Measurements from ENCODE around the gene OR9Q1.

OR9Q1 gene

DNA sequence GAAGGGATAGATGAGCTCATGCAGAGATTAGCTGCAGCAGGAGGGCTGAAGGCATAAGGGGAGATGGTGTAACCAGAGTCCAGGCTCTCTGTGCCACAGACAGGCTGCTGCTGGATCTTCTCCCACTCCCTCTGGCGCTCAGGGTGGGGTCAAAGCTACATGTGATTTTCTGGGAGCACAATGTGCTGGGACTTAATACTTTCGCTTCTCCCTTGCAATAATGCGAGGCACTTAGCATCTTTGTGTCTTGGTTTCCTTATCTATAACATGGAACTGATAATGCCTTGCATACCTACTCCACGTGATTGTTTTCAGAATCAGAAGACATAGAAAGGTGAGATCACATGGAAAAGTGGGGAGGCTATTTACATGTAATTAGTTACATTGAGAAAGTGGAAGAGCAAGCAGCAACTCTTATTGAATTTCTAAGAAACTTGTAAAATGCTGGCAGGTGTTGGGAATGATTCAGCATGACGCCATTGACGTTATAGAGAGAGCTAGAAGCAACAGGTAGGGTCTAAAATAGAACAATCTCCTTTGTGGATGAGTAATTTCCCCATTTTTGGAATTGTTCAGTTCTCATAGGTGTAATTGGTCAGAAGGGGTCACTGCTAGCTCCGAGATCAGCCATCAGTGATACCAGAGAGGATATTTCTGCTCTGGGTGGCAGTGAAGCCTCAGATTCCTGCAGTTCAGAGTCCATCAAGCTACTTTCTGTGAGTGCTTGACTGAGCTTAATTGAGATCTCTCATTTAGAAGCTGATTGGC is 109.8 kb downstream of the OR9Q1 start:
- ChIA-PET POLR2A (no interaction called here), CTCF (no interaction called here)
- Histone ChIP-seq H3K4me3 (ENCODE audit: control insufficient read depth in 1 of 7, extremely low read depth in 1 of 7, insufficient read depth in 4 of 7, low read depth in 2 of 7, low read length in 6 of 7) (no peak overlapping the region), H3K9me3 (ENCODE audit: control extremely low read depth in 1 of 5, control insufficient read depth in 4 of 5, insufficient read depth in 2 of 5, low read depth in 1 of 5, low read length in 4 of 5) (no peaks in the 10 kb centered on the region), H3K27me3 (replicated peaks in 2 of 5; ENCODE audit: control insufficient read depth in 4 of 5, insufficient read depth in 5 of 5, low read length in 4 of 5) (no peaks in the 10 kb centered on the region), H3K36me3 (ENCODE audit: control insufficient read depth in 4 of 4, insufficient read depth in 4 of 4, low read length in 3 of 4) (no peaks in the 10 kb centered on the region), H3K4me1 (ENCODE audit: control extremely low read depth in 1 of 4, control insufficient read depth in 4 of 4, insufficient read depth in 4 of 4, low read length in 3 of 4) (no peaks in the 10 kb centered on the region), H3K27ac (ENCODE audit: insufficient read depth in 1 of 2, low read depth in 1 of 2, low read length in 2 of 2, poor library complexity in 1 of 2, severe bottlenecking in 2 of 2) (no peak overlapping the region)
- DNase-seq: no peak
- 77% methylated on average over 6 of the region's 7 CpGs for WGBS (ENCODE audit: insufficient coverage)

DNA sequence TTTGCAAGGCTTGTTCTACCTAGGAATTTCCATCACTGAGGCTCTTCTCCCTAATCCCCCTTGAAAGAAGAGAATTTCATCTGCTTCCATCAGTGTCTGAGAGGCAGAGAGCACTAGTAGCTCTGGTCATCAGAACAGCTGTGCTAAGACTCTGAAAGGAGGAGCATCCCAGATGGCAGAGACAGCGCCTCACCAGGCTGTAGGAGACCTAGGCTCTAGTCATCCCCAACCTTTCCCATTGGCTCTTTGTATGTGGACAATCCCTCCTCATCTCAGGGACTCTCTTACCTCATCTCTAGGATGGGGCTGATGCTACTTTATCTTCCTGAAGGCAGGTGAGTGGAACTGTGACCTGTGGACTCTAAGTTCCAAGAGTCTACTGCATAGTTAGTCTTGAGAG is 110.5 kb downstream of the OR9Q1 start:
- no peak overlapping the region for H3K27ac ChIP-seq (ENCODE audit: insufficient read depth in 1 of 2, low read depth in 1 of 2, low read length in 2 of 2, poor library complexity in 1 of 2, severe bottlenecking in 2 of 2)
- H3K9me3 ChIP-seq (ENCODE audit: control extremely low read depth in 1 of 5, control insufficient read depth in 4 of 5, insufficient read depth in 2 of 5, low read depth in 1 of 5, low read length in 4 of 5): no peaks in the 10 kb centered on the region
- no peak overlapping the region for H3K4me3 ChIP-seq (ENCODE audit: control insufficient read depth in 1 of 7, extremely low read depth in 1 of 7, insufficient read depth in 4 of 7, low read depth in 2 of 7, low read length in 6 of 7)
- no peaks in the 10 kb centered on the region for H3K36me3 ChIP-seq (ENCODE audit: control insufficient read depth in 4 of 4, insufficient read depth in 4 of 4, low read length in 3 of 4)
- no peaks in the 10 kb centered on the region for H3K4me1 ChIP-seq (ENCODE audit: control extremely low read depth in 1 of 4, control insufficient read depth in 4 of 4, insufficient read depth in 4 of 4, low read length in 3 of 4)
- ChIA-PET CTCF (no interaction called here), POLR2A (no interaction called here)
- no peak for DNase-seq
- WGBS (ENCODE audit: insufficient coverage): 86% methylated on average over 1 of the region's 1 CpG
- H3K27me3 ChIP-seq (replicated peaks in 2 of 5; ENCODE audit: control insufficient read depth in 4 of 5, insufficient read depth in 5 of 5, low read length in 4 of 5): no peaks in the 10 kb centered on the region

DNA sequence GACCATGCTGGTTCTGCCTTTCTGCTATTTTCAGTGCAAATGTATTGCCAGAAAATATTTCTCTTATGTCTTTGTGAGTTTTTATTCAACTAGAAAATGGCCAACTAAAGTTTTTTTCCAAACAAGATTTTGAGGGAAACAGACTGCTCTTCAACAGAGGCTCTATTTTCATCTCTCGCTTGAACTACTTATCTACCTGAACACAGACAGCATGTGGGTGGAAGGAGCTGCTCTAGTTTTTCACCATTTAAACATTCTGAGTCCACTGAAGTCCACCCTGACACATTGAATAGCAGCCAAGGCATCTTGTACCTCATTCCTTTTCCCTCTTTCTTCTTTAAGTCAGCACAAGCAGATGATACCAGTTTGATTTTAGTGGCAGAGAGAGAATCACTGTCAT is 111.5 kb downstream of the OR9Q1 start:
- WGBS (ENCODE audit: insufficient coverage): 100% methylated on average over 1 of the region's 1 CpG
- Histone ChIP-seq H3K27me3 (replicated peaks in 2 of 5; ENCODE audit: control insufficient read depth in 4 of 5, insufficient read depth in 5 of 5, low read length in 4 of 5) (no peaks in the 10 kb centered on the region), H3K4me3 (ENCODE audit: control insufficient read depth in 1 of 7, extremely low read depth in 1 of 7, insufficient read depth in 4 of 7, low read depth in 2 of 7, low read length in 6 of 7) (no peak overlapping the region), H3K36me3 (ENCODE audit: control insufficient read depth in 4 of 4, insufficient read depth in 4 of 4, low read length in 3 of 4) (no peaks in the 10 kb centered on the region), H3K9me3 (ENCODE audit: control extremely low read depth in 1 of 5, control insufficient read depth in 4 of 5, insufficient read depth in 2 of 5, low read depth in 1 of 5, low read length in 4 of 5) (no peaks in the 10 kb centered on the region), H3K27ac (ENCODE audit: insufficient read depth in 1 of 2, low read depth in 1 of 2, low read length in 2 of 2, poor library complexity in 1 of 2, severe bottlenecking in 2 of 2) (no peak overlapping the region), H3K4me1 (ENCODE audit: control extremely low read depth in 1 of 4, control insufficient read depth in 4 of 4, insufficient read depth in 4 of 4, low read length in 3 of 4) (no peaks in the 10 kb centered on the region)
- ChIA-PET POLR2A (no interaction called here), CTCF (no interaction called here)
- DNase-seq: no peak

DNA sequence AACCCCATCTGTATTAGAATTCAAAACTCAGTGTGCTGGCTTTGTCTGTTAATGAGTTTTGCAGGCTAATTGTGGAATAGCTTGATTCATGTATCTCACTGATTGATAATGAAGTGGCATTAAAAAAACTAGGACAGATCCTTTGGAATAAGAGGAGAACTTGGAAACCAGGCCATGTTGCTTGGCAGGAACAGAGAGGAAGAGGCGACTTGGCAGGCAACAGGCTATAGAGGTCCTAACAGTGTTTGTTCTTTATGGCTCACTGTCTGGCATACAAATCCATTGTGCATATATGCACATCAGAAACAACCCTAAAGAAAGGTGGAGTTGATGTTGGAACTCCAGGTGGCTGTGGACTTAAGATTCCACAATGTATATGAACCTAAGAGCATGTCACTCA is 119.1 kb downstream of the OR9Q1 start:
- Histone ChIP-seq H3K27ac (ENCODE audit: insufficient read depth in 1 of 2, low read depth in 1 of 2, low read length in 2 of 2, poor library complexity in 1 of 2, severe bottlenecking in 2 of 2) (no peak overlapping the region), H3K4me3 (ENCODE audit: control insufficient read depth in 1 of 7, extremely low read depth in 1 of 7, insufficient read depth in 4 of 7, low read depth in 2 of 7, low read length in 6 of 7) (no peak overlapping the region), H3K27me3 (replicated peaks in 2 of 5; ENCODE audit: control insufficient read depth in 4 of 5, insufficient read depth in 5 of 5, low read length in 4 of 5) (no peaks in the 10 kb centered on the region), H3K36me3 (ENCODE audit: control insufficient read depth in 4 of 4, insufficient read depth in 4 of 4, low read length in 3 of 4) (no peaks in the 10 kb centered on the region), H3K4me1 (ENCODE audit: control extremely low read depth in 1 of 4, control insufficient read depth in 4 of 4, insufficient read depth in 4 of 4, low read length in 3 of 4) (no peaks in the 10 kb centered on the region), H3K9me3 (ENCODE audit: control extremely low read depth in 1 of 5, control insufficient read depth in 4 of 5, insufficient read depth in 2 of 5, low read depth in 1 of 5, low read length in 4 of 5) (no peaks in the 10 kb centered on the region)
- no CpG with 5 or more reads among the region's 1 CpG for WGBS (ENCODE audit: insufficient coverage)
- ChIA-PET POLR2A (no interaction called here), CTCF (no interaction called here)
- DNase-seq: no peak

DNA sequence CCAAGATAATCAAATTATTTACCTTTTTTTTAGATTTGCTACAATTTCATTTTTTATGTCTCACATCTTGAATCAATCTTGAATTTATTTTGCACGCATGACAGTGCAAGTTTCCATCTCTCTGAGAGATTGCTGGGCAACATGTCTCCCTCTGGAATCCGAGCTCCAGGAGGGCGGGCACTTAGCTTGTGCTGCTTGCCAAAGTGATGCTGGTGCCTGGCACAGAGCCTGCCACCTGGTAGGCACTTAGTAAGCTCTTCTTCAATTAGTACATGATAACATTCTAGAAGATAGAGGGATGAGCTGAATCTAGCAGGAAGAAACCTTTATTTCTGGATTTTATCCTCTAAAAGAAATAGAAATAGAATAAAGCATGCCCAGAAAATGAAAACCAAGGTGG is 129.1 kb downstream of the OR9Q1 start:
- WGBS (ENCODE audit: insufficient coverage): 100% methylated on average over 3 of the region's 3 CpGs
- ChIA-PET CTCF (no interaction called here), POLR2A (no interaction called here)
- no peak overlapping the region for H3K4me3 ChIP-seq (ENCODE audit: control insufficient read depth in 1 of 7, extremely low read depth in 1 of 7, insufficient read depth in 4 of 7, low read depth in 2 of 7, low read length in 6 of 7)
- no peaks in the 10 kb centered on the region for H3K9me3 ChIP-seq (ENCODE audit: control extremely low read depth in 1 of 5, control insufficient read depth in 4 of 5, insufficient read depth in 2 of 5, low read depth in 1 of 5, low read length in 4 of 5)
- H3K4me1 ChIP-seq (ENCODE audit: control extremely low read depth in 1 of 4, control insufficient read depth in 4 of 4, insufficient read depth in 4 of 4, low read length in 3 of 4): no peaks in the 10 kb centered on the region
- H3K27ac ChIP-seq (ENCODE audit: insufficient read depth in 1 of 2, low read depth in 1 of 2, low read length in 2 of 2, poor library complexity in 1 of 2, severe bottlenecking in 2 of 2): no peak overlapping the region
- no peak for DNase-seq
- H3K27me3 ChIP-seq (replicated peaks in 2 of 5; ENCODE audit: control insufficient read depth in 4 of 5, insufficient read depth in 5 of 5, low read length in 4 of 5): no peaks in the 10 kb centered on the region
- no peaks in the 10 kb centered on the region for H3K36me3 ChIP-seq (ENCODE audit: control insufficient read depth in 4 of 4, insufficient read depth in 4 of 4, low read length in 3 of 4)

DNA sequence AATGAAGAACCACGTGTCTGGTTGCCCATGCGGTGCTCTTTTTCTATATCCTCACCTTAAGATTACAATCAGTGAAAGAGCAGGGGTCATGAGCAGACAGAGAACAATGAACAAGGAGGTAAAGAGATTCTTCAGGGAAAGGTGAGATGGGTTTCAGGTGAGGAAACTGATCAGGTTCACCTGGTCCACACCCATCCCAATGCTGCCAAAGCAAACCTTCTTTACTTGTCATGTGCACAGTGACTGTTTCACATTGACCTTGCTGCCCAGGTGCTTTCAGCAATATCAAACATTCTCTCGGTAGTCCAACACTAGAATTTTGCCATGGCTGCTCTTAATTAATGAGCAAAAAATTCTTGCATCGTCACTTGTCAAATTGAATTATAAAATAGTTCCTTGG is 140.7 kb downstream of the OR9Q1 start:
- H3K36me3 ChIP-seq (ENCODE audit: control insufficient read depth in 4 of 4, insufficient read depth in 4 of 4, low read length in 3 of 4): no peaks in the 10 kb centered on the region
- H3K9me3 ChIP-seq (ENCODE audit: control extremely low read depth in 1 of 5, control insufficient read depth in 4 of 5, insufficient read depth in 2 of 5, low read depth in 1 of 5, low read length in 4 of 5): no peaks in the 10 kb centered on the region
- 97% methylated on average over 2 of the region's 4 CpGs for WGBS (ENCODE audit: insufficient coverage)
- no peaks in the 10 kb centered on the region for H3K4me1 ChIP-seq (ENCODE audit: control extremely low read depth in 1 of 4, control insufficient read depth in 4 of 4, insufficient read depth in 4 of 4, low read length in 3 of 4)
- ChIA-PET CTCF (no interaction called here), POLR2A (interaction anchor here (0.7 kb wide), 1 partner anchor 341 kb away, joined by 3 read pairs; no protein-coding TSS in a partner anchor)
- H3K27me3 ChIP-seq (replicated peaks in 2 of 5; ENCODE audit: control insufficient read depth in 4 of 5, insufficient read depth in 5 of 5, low read length in 4 of 5): peaks cover 0 to 1% (median 0%) of the 10 kb centered on the region in 5 experiments
- DNase-seq: no peak
- no peak overlapping the region for H3K4me3 ChIP-seq (ENCODE audit: control insufficient read depth in 1 of 7, extremely low read depth in 1 of 7, insufficient read depth in 4 of 7, low read depth in 2 of 7, low read length in 6 of 7)
- no peak overlapping the region for H3K27ac ChIP-seq (ENCODE audit: insufficient read depth in 1 of 2, low read depth in 1 of 2, low read length in 2 of 2, poor library complexity in 1 of 2, severe bottlenecking in 2 of 2)

DNA sequence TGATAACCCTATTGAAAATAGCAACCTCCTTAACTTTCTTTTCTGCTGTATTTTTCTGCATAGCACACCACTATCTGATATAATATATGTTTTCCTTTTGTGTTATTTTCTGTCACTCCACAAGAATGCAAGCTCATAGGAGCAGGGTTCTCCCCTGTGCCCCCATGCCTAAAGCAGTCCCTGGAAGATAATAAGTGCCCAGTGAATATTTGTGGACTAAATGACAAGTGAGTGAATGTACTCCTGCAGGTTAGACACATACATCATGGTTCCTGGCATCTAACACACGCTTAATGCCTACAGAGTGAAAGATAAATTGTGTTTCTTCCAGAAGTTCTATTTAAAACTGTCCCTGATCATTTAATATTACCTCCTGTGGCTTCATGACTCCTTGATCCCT is 141.3 kb downstream of the OR9Q1 start:
- Histone ChIP-seq H3K27ac (ENCODE audit: insufficient read depth in 1 of 2, low read depth in 1 of 2, low read length in 2 of 2, poor library complexity in 1 of 2, severe bottlenecking in 2 of 2) (no peak overlapping the region), H3K9me3 (ENCODE audit: control extremely low read depth in 1 of 5, control insufficient read depth in 4 of 5, insufficient read depth in 2 of 5, low read depth in 1 of 5, low read length in 4 of 5) (no peaks in the 10 kb centered on the region), H3K36me3 (ENCODE audit: control insufficient read depth in 4 of 4, insufficient read depth in 4 of 4, low read length in 3 of 4) (no peaks in the 10 kb centered on the region), H3K4me1 (ENCODE audit: control extremely low read depth in 1 of 4, control insufficient read depth in 4 of 4, insufficient read depth in 4 of 4, low read length in 3 of 4) (no peaks in the 10 kb centered on the region), H3K4me3 (ENCODE audit: control insufficient read depth in 1 of 7, extremely low read depth in 1 of 7, insufficient read depth in 4 of 7, low read depth in 2 of 7, low read length in 6 of 7) (no peak overlapping the region), H3K27me3 (replicated peaks in 2 of 5; ENCODE audit: control insufficient read depth in 4 of 5, insufficient read depth in 5 of 5, low read length in 4 of 5) (peaks cover 0 to 1% (median 0%) of the 10 kb centered on the region in 5 experiments)
- DNase-seq: no peak
- ChIA-PET CTCF (no interaction called here), POLR2A (interaction anchor here (0.7 kb wide), 1 partner anchor 340 kb away, joined by 3 read pairs; no protein-coding TSS in a partner anchor)
- WGBS (ENCODE audit: insufficient coverage): no CpG with 5 or more reads among the region's 1 CpG

Data from common myeloid progenitor, CD34-positive (primary cell).